HG03521 (cell line): Measurements from ENCODE around the gene CARHSP1.
A peak's percentile ranks its signal among the peaks of the same experiment; 100 is the strongest.
"Not testable (repeated sequence)": the region's sequence is repeated elsewhere in the genome, so short reads cannot be mapped to it uniquely, and the experiment has no call there.

Experiments
- ATAC-seq: cut with Tn5 transposase; IDR thresholded peaks from one replicate; pipeline ENCODE4 v1.9.1; 2021; ENCODE audit warnings: mild to moderate bottlenecking, moderate library complexity; ENCODE audit not compliant: unreplicated experiment

CARHSP1 gene

DNA sequence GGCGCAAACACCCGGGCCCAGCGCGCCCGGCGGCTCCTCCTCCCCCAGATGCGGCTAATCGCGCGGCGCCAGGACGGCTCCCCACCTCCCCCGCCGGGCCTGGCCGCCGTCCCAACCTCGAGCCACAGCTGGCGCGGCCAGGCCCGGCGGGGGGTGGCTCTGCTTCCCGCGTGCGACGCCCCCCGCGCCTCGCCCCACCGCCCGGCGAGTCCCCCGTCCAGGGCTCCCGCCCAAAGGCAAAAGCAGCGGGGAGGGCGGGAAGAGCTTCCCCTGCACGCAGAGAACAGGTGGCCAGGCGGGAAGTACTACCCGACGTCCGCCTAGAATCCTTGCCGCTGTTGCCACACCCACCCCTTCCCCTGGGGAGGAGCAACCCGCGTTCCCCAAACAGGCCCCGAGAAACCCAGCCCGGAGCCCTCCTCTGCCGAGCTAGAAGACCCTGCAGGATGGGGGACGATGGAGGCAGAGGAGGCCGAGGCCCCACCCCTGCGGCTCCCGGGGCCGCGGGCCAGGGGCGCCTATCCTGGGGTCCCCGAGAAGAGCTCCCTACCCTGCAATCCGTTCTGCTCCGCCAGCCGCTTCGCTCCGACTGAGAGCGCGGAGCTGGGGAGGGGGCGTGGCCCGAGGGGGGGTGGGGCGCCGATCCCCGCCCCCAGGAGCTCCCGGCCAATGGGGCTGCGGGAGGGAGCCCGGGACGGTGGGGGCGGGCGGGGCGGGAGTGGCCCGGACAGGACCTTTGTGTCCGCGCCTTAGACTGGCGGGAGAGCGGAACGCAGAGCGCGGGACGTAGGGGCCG lies at the start of gene CARHSP1:
Gene CARHSP1, minus strand, starts transcription at position 591 of the 796 bp plus-strand sequence. CDS start 9,678 bp downstream, outside the sequence.
- peak; percentile 62 for ATAC-seq

DNA sequence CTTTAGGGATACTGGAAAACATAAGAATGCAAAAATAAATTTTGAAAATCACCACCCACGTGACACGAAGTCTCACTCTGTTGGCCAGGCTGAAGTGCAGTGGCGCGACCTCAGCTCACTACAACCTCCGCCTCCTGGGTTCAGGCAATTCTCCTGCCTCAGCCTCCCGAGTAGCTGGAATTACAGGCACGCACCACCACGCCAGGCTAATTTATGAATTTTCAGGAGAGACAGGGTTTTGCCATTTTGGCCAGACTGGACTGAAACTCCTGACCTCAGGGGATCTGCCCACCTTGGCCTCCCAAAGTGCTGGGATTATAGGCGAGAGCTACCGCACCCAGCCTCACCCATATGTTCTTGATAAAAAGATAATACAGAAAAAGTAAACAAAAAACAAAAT lies 48.5 kb upstream of the CARHSP1 start:
- not testable (repeated sequence) for ATAC-seq

DNA sequence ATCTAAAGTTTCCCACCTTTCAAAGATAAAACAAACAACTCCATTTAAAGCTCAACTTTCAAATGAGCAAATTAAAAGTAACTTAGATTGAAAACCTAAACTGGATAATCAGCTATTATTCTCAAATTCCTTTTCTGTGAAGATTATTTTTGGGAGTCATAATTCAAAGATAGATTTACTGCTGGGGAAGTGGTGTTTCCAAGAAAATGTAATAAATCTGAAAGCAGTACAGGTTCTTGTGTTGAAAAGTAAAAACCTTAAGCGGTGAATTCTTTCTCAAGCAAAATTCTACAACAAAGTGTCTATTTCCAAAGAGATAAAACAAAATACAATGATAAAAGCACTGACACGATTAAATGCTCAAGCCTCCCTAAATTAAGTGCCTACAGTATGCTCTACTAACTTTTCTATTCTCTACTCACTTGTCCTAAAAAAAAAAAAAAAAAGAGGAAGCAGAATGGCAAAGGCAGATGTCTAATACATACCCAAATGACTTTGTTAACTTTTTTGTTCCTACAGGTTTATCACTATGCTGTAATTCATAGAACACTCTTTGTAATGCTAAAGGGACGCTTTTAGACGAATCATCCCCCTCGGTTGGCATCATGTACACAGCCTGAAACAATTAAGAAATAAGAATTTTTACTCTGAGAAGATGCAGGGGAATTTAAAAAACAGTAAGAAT lies 47.9 kb upstream of the CARHSP1 start:
- ATAC-seq = no peak

DNA sequence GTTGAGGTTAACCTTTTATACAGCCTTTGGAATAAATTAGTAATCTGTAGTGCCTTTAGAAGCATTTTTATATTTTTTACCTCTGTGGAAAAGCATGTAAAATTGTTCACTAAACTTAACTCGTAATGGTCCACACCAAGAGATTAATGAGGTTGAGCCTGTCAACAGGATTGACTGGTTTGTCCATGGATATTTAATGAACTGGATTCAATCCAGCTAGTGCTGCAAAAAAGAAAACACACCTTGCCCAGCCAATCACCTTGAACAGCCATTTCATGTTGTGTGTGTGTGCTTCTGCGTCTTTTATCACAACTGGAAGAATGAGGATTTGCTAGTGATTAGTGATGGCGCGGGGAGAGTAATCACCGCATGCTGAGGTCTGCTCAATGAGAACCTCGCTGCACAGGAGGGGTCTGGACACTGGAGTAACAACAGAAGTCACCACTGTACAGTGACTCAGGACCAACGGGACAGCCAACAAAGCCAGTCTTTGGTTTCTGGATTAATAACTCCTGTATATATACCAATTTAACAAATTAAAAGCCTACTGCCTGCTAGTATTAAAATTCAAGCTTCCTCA lies 47.0 kb upstream of the CARHSP1 start:
- ATAC-seq = no peak

DNA sequence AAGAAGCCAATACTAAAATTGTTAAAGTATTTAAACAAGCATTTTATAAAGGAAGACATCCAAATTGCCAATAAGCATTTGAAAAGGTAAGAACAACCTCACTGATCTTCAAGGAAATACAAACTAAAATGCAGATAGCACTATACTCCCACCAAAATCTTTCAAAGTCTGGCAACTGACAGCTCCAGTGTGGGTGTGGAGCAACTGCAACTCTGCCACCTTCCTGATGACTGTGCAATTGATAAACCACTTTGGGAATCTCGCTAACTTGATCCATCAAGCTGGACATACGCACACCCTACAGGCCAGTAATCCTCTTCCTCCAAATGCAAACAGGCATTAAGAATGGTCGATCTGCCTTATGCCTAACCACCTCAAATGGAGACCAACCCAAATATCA lies 45.3 kb upstream of the CARHSP1 start:
- no peak for ATAC-seq

DNA sequence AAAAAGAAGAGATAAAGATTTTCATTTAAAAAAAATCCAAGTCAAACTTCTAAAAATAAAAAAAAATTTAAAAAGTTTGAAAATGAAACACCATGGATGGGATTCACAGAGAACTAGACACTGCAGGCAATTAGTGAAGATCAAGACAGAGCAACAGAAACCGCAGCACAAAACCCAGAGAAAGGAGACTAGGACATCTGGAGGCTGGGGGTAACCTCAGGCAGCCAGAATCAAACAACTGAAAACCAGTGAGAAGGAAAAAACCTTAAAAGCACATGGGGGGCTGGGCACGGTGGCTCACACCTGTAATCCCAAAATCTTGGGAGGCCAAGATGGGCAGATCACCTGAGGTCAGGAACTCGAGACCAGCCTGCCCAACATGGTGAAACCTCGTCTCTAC lies 44.0 kb upstream of the CARHSP1 start:
- ATAC-seq = no peak

DNA sequence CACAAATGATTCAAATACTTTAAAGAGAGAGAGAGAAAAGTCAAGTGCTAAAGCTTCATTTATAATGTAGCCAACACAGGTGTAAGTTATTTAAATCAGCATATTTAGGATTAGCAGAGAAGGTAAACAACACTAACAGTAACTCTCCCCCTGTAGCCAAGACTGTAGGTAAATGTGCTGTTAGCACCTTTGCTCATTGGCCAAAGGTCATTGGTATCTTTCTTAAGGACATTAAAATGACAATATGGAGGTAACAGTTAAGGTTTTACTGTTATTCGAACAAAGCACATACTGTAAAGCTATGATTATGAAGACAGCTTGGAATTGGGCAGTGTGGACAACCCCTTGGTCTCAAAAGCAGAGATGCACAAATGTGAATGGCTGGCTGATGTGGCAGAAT lies 42.0 kb upstream of the CARHSP1 start:
- ATAC-seq = no peak

DNA sequence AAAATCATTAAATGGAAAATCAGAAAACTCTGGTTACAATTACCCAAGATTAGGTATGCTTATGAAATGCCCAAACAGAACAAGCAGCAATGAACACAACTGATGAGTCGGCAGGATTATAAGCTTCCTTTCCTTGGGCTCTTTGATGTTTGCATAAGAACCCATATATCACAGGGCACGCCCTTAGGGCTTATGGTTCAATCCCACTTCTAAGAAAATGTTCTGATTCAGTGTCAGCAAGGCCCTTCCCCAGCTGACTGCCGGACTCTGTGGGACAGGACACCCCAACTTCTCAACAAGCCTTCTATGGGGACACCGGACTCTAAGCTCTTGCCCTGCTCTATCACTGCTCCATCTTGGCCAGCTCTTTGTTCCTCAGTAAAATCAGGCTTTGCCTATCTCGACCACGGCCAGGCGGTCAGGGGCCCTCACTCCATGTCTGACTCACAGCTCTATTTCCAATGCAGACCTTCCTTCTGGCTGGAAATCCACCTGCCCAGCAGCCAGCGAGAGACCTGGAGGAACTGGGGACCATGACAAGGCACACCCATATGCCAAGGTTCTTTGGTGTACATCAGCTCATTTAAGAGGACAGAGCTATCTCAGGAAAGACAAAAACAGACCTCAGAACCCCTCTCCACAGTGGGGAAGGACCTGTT lies 40.1 kb upstream of the CARHSP1 start:
- no peak for ATAC-seq

DNA sequence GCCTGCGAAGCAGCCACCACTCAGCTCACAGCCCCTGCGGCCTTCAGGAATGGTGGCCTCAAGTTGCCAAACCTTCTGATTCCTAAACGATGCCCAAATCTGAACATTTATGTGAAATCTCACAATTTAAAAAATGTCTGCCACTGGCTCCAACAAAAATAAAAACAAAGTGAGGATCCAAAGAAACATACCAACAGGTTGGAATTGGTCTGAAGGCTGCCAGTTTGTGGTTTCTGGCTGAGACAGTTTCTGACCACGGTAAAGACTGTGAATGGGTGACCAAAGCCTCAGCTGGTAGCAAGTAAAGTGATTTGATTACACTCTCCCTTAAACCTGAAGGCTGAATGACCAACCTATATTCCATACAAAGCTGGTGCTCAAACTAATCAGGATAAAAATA lies 38.3 kb upstream of the CARHSP1 start:
- ATAC-seq = no peak

DNA sequence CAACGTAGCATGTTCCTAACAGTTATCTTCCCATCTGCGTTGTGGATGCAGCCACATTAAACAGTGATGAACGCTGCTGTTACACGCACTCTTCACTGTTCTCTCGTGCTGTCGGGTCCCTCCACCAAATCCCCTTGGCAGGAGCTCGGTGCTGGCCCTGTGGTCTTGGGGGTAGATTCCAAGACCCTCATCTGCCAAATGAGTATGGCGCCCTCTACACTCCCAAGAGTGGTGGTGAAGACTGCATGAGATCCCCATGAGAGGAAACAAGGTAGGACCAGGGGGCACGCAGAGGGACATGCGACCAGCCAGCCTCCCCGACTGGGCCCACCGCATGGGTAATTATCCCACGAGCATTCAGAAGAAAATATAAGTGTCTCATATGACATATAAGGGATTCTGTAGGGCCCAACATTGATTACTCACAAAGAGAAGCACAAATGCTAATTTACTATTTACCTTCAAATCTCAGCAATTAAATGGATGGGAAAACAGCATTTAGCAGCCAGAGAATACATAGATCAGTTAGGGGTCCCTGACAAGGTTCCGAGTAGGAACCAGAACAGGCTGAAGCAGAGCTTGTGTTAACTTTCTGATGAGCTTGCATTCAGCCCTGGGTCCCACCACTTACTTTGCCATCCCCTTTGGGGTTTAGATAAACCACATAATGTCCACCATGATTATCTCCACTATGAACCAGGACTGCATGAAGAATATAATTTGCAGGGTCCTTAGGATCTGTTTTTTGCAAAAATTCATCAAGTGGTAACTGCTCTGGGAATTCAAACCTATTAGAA lies 37.2 kb upstream of the CARHSP1 start:
- ATAC-seq = no peak

DNA sequence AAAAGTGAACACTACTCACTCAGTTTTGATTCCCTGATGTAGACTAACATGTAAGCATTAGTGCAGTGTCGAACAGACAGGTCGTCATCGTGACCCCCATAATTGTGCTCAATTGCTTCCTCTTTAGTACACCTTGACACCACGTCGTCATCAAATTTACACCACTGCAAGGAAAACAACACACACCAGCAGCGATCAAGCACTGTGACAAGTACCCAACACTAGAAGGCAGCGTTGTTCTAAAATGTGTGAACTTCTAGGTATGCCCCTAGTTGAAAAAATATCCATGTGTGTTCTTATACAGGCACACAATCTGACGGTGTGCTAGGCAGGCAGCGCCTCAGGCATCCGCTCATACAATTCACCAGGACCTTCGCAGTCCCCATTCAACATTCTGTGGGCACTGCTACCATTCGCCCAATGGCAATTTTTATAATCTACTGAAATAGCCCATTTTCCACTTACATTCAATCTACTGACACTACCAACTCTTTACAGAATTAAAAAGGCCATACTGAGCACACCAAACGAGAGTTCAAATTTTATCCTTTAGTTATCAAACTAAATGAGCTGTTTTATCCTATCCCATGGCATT lies 36.5 kb upstream of the CARHSP1 start:
- no peak for ATAC-seq

DNA sequence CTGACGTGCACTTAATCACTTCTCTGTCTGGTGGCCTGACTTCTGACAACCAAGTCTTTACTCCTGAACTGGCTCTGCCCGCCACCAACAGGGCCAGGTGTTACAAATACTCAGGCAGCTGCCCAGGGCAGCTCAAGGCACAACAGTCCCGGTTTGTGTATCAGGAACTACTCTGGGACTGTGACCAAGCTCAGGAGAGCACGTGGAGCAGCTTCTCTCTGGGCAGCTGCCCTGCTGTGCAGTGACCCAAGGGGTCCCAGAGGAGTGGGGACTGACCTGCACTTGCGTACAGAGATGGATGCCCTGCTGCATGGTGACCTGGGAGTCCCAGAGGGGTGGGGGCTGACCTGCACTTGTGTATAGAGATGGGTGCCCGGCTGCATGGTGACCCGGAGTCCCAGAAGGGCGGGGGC lies 35.2 kb upstream of the CARHSP1 start:
- no peak for ATAC-seq

DNA sequence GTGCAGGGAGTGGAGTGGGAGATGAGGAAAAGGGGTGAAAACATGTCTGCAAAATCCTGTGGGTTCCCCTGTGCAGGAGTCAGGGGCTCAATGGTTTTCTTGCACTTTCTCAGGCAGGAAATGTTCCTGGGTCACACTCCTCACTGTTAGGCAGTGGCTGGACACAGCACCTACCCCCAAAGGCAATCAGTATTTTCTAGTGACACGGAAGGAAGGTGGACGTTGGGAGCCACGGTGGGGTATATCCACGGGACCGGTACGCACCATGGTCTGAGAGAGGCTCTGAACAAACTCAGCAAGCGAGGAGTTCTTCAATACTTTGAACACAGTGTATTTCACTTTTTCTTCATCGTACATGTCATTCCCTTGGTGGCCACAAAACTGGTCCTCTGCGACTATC lies 34.2 kb upstream of the CARHSP1 start:
- ATAC-seq = no peak

DNA sequence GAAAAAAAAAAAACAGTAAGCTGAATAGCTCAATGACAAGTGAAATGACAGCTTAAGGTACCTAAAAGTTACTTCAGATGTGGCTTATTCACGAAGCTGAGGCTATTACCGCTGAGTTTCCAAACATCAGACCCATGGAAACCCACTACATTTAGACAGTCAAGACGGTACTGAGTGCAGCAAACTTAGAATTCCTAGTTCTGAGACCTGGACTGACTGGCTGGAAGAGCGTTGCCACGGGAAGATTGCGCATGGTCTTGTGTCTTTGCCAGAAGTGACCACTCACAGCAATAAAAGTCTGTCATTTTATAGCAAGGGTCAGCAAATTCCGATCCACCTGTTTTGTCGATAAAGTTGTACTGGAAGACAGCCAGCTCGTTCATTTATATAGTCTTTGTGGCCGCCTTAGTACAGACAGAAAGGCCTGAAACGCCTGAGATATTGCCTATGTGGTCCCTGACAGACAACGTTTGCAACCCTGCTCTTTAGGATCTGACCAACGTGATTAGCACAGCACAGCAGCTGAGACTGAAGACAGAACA lies 32.6 kb upstream of the CARHSP1 start:
- ATAC-seq = no peak

DNA sequence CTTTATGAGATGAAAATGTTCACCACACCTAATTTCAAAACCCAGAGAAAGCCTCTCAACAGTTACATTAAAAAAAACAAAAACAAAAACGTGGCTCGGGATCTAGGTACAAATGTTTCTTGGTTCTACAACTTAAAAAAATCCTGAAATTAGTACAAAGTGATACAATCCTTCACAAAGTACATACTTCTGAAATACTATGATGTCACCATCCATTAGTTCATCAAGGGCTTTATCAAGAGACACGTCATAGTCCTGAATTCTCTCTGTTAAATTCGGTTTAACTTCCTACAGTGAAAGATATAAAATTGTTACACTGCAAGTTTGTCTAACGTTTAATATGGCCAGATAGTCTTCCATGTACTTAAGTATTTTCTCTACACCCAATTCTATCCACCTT lies 31.5 kb upstream of the CARHSP1 start:
- no peak for ATAC-seq

DNA sequence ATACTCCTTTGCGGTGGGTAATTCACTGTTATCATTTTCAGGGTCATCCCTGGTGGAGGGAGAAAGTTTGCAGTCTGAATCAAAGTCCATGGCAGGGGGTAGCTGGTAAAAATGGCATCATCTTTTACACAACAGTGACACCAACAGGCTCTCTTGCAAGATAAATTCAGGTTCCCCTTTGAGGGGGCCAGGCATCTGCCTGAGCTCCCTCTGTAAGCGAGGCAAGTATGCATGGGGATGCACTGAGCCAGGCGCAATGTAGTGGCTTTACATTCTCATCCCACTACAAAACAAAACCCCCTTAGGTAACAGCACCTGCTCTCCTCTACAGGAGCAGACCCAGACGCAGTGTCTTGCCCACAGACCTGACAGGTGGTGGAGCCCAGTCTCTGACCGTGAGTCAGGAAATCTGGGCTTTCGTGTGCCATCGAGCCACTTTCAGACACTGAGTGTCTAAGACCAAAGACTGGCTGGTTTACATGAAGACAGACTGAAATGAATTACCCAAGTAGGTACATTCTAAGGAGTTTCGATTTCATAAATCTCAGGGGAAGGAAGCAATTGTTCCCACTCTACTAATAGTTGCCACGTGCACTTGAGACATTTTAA lies 31.0 kb upstream of the CARHSP1 start:
- ATAC-seq = no peak

DNA sequence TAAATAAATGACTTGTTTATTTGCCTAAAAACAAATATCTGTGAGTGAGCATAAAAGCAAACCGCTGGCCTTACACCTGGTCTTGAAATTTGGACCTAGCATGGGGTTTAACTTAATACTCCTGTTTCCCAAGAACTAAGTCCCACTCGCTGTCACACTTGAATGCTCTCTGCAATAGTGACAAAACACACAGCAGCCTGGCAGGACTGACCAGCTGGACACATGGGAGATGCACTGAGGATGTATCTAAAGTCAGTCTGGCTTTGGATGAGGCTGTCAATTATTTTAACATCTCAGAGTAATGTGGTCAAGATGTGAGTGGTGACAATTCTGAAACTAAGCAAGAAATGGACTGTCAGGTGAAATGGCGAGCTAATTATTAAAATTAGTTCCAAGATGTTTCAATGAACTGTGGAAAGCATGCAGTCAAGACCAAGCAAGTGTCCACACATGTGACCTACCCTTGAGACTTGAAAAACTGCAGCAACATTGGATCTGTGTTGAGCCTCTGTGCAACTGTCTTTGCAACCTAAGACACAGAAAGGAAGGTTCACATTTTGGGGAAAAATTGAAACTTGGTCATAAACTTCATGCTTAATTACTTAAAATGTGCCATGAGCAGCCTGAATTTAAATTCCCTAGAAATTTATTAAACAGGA lies 30.0 kb upstream of the CARHSP1 start:
- no peak for ATAC-seq

DNA sequence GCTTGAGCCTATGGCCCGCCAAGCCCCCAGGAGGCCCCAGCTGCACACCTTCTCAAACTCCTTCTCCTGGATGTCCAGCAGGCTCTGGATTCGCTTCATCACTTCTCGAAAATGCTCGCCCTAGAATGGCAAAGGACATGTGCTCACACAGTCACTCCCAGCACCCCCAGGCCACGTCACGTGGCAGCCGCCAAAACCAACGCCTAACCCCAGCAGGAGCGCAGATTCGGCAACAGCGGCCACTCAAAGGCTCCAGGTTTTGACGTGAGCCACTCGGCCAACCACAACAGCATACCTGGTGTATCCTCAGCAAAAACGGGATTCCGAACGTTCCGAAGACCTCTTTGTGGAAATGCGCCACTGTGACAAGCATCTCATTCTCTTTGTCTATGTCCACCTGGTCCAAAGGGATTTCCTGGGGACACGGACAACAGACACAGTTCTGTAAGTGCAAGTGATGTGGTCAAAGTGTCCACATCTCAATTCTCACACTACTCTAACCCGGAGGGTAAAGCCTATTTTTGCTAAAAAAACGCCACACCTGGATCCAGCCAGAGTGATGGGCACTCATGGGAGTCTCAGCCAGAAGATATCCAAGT lies 26.0 kb upstream of the CARHSP1 start:
- no peak for ATAC-seq
